ENCODE data around the gene MICAL3. TPM values are rescaled to one million over a fixed set of nuclear protein-coding genes. Genes with fewer than 3 reads are reported as not detected.

Gene MICAL3
- total RNA-seq, 1 donor from 2014 or later = 54.8 TPM

- Mint-ChIP-seq H3K36me3 (ENCODE audit: insufficient read depth) (no peaks in the 10 kb centered on the region), H3K27ac (peak overlapping the region; percentile 15), H3K4me1 (ENCODE audit: low read depth) (no peaks in the 10 kb centered on the region), H3K27me3 (peaks cover 25% of the 10 kb centered on the region), H3K9me3 (ENCODE audit: low read depth) (no peaks in the 10 kb centered on the region), H3K4me3 (ENCODE audit: low read depth) (no peak overlapping the region)
- no peak for DNase-seq (ENCODE audit: low spot score, unreplicated experiment)
- TF ChIP-seq, protein P1, sequence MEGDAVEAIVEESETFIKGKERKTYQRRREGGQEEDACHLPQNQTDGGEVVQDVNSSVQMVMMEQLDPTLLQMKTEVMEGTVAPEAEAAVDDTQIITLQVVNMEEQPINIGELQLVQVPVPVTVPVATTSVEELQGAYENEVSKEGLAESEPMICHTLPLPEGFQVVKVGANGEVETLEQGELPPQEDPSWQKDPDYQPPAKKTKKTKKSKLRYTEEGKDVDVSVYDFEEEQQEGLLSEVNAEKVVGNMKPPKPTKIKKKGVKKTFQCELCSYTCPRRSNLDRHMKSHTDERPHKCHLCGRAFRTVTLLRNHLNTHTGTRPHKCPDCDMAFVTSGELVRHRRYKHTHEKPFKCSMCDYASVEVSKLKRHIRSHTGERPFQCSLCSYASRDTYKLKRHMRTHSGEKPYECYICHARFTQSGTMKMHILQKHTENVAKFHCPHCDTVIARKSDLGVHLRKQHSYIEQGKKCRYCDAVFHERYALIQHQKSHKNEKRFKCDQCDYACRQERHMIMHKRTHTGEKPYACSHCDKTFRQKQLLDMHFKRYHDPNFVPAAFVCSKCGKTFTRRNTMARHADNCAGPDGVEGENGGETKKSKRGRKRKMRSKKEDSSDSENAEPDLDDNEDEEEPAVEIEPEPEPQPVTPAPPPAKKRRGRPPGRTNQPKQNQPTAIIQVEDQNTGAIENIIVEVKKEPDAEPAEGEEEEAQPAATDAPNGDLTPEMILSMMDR (IDR thresholded peaks at IDR 0.05; ENCODE audit: unreplicated experiment) = no peak
These were observed 244.9 kb downstream of the MICAL3 start for GRCh38 chr22:17779286-17780115.

GRCh38 chr22:17778412-17778976 is 245.9 kb downstream of the MICAL3 start:
- Mint-ChIP-seq H3K4me3 (ENCODE audit: low read depth) (no peak overlapping the region), H3K36me3 (ENCODE audit: insufficient read depth) (no peaks in the 10 kb centered on the region), H3K4me1 (ENCODE audit: low read depth) (peaks cover under 1% of the 10 kb centered on the region), H3K9me3 (ENCODE audit: low read depth) (no peaks in the 10 kb centered on the region), H3K27ac (no peak overlapping the region), H3K27me3 (peaks cover 25% of the 10 kb centered on the region)
- DNase-seq (ENCODE audit: low spot score, unreplicated experiment) = no peak
- TF ChIP-seq, protein P1 (IDR thresholded peaks at IDR 0.05; ENCODE audit: unreplicated experiment) = no peak

- TF ChIP-seq, protein P1 (IDR thresholded peaks at IDR 0.05; ENCODE audit: unreplicated experiment) = no peak
- Mint-ChIP-seq H3K4me3 (ENCODE audit: low read depth) (no peak overlapping the region), H3K27ac (no peak overlapping the region), H3K9me3 (ENCODE audit: low read depth) (no peaks in the 10 kb centered on the region), H3K36me3 (ENCODE audit: insufficient read depth) (no peaks in the 10 kb centered on the region), H3K4me1 (ENCODE audit: low read depth) (peaks cover 8% of the 10 kb centered on the region), H3K27me3 (peaks cover 23% of the 10 kb centered on the region)
- no peak for DNase-seq (ENCODE audit: low spot score, unreplicated experiment)
These were observed 246.7 kb downstream of the MICAL3 start for GRCh38 chr22:17777717-17778044.

GRCh38 chr22:17777005-17777716 is 247.2 kb downstream of the MICAL3 start:
- Mint-ChIP-seq H3K9me3 (ENCODE audit: low read depth) (no peaks in the 10 kb centered on the region), H3K27ac (no peak overlapping the region), H3K36me3 (ENCODE audit: insufficient read depth) (no peaks in the 10 kb centered on the region), H3K4me3 (ENCODE audit: low read depth) (no peak overlapping the region), H3K27me3 (peaks cover 22% of the 10 kb centered on the region), H3K4me1 (ENCODE audit: low read depth) (peaks cover 10% of the 10 kb centered on the region)
- DNase-seq (ENCODE audit: low spot score, unreplicated experiment) = no peak
- TF ChIP-seq, protein P1 (IDR thresholded peaks at IDR 0.05; ENCODE audit: unreplicated experiment) = no peak

DNA sequence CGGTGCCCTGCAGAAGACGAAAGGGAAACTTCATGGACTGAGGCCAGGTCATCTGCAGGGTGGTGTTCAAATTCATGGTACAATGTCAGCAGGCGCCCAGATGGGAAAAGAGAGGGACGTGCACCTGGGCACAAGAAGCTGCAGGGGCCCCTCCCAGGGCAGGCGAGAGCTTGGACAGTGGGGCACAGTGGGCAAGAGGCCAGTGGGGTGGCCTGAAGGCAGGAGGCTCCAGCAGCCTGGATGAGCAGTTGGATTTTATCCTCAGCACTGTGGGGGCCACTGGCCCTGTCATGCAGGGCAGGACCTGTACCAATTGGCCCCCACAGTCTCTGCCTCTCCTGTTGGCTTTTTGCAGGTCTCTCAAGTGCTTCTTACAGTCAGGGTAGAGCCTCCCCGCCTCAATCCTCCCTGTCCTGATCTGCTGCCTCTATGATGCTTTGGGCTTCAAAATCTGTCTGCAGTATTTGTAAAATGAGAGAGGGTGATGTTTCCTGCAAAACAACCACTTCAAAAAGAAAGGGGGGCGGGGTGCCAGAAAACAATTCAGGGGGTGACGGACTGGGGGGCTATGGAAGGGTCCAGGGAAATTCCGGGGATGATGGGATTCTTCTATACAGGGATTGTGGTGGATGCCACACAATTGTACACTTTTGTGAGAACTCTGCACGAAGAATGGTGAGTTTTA is 248.4 kb downstream of the MICAL3 start:
- H3K27me3 Mint-ChIP-seq = peaks cover 22% of the 10 kb centered on the region
- TF ChIP-seq, protein P1 (IDR thresholded peaks at IDR 0.05; ENCODE audit: unreplicated experiment) = no peak
- peak overlapping the region; percentile 67 for H3K4me3 Mint-ChIP-seq (ENCODE audit: low read depth)
- no peaks in the 10 kb centered on the region for H3K9me3 Mint-ChIP-seq (ENCODE audit: low read depth)
- H3K36me3 Mint-ChIP-seq (ENCODE audit: insufficient read depth) = no peaks in the 10 kb centered on the region
- H3K27ac Mint-ChIP-seq = no peak overlapping the region
- H3K4me1 Mint-ChIP-seq (ENCODE audit: low read depth) = peaks cover 10% of the 10 kb centered on the region
- no peak for DNase-seq (ENCODE audit: low spot score, unreplicated experiment)
